Stimulated activated CD8-positive, alpha-beta memory T cell treated with anti-CD3 and anti-CD28 coated beads, Interleukin-7, amount 100 ng/mL, for 1 hour (primary cell): Measurements from ENCODE around the gene SH3TC2.

Experiments used
- DNase-seq, 2 donors: peaks; one replicate each; pipeline ENCODE4 v3.0.0-alpha.2; 2020; ENCODE audit warnings: low read depth in 2 of 2

The SH3TC2 gene

DNA sequence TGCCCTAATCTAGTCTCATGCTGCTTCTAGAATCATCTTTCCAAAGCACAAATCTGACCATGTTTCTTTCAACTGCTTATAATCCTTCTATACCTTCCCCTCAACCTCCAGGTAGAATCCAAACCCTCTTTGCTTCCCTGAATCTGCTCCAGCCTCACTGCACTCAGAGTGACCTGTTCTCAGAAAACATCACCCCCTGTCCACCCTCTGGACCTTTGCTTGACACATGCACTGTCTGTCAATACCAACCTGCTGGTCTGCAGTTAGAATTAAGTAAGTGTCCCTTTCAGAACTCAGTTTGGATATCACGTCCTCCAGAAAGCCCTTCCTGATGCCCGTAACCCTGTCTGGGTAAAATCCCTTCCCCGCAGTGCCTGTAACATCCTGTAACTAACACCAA, 63.1 kb downstream of the SH3TC2 start:
- DNase-seq: no peak

DNA sequence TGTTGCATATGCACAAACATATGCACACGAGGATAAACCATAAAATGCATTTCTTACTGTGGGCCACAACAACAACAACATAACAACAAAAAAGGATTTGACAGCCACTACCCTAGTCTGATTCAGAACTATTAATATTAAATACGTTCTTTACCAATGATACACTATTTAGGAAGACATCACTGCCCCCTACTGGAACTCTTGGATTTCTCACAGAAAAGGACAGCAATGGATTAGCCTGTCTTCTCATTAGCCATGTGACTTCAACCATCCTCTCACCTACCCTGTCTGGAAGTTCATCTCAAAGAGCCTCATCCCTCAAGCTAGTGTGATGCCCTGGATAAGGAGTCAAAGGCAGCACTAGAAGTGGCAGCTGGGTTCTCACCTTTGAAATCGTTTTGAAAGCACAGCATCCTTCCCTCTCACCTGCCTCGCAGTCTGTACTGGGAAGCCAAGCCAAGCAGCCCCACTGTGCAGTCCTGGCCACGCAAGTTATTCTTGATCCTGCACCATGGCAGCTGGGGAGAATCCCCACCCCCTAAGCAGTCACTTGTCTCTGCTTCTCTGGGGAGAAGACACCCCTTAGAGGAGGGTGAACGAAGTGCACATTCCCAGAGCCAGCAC, 64.6 kb downstream of the SH3TC2 start:
- no peak for DNase-seq

DNA sequence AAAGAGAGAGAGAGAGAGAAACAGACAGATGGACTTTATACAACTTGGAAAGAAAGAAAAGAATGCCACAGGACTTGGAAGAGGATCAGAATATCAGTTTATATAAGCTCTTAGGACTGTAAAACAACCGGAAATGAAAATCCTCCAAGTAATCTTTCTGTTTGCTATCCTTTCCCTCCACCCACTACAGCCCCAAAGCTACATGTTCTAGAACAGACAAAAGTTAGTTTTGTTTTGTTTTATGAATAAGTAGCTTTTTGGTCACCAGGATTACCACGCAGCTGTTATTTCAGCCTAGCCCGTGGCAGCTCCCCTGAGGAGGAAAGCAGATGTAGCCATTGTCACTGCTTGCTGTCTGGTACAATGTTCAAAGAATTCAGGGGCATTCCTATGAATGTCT, 66.6 kb downstream of the SH3TC2 start:
- no peak for DNase-seq

DNA sequence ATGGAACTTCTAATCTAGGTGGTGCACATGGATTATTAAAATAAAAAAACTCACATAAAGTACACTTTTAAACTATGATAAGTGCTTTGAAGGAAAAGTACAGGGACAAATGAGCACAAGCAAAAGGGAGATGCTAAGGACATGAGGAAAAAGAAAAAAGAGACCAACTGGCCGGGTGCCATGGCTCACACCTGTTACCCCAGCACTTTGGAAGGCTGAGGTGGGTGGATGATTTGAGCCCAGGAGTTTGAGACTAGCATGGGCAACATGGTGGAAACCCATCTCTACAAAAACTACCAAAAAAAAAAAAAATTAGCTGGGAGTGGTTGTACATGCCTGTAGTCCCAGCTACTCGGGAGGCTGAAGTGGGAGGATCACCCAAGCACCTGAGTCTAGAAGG, 67.1 kb downstream of the SH3TC2 start:
- no peak for DNase-seq

DNA sequence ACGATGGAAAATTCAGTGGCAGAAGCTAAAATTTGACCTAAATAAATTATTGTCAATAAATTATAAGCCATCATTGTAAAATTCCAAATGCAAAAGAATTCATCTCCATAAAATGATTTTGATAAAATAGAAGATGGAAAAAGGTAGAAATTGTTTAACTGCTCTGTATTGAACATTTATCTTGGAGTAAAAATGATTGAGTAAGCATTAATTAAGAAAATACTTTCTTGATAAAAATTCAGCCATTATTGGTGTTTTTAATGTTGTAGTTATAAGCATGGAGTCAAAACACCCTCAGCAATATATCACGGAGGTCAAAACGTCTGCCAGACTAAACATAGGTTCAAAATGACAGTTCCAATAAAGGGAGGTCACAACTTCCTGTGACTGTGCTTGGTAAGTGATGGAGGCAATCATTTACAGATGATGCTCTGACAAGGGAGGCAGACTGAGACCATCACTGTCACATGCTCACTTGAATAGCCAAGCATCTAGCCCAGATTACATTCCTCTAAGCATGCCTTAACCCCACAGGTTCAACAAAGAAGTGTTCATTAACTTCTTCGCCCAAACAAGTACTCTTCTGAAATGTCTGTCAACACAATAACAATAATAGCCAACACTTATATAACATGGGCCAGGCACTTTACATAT, 69.5 kb downstream of the SH3TC2 start:
- DNase-seq: no peak

DNA sequence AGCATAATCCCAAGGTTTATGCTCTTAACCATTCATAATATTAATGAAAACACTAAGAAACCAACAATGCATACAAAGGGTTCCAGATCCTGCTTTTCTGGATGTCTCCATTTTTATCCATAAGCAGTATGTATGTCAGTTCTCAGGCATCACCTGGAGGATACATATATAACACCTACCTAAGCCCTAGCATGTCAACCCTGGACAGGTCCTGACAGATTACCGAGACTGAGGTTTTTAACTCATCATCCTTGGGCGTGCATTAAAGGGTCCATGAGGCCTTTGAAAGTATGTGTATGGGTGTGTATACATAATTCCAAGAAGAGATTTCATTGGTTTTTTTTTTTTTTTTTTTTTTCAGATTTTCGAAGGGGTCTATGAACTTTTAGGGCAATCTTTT, 70.6 kb downstream of the SH3TC2 start:
- DNase-seq: no peak

DNA sequence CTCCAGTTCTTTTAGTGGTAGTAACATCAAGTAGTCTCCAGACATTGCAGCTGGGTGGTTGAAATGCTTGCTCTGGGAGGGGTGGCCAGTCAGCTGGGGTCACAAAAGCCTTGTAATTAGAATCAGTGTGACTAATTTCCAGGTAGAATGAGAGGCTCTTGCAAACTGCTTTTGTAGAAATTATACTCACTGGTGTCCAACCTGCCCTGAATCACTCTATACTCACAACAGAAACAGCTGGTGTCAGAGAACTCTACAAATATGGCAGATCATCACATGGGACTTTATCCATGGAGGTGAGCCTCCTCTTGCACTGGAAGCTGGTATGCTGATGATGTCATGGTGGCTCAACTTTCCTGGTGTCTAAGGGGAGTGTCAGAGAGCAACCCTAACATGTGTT, 71.3 kb downstream of the SH3TC2 start:
- no peak for DNase-seq

DNA sequence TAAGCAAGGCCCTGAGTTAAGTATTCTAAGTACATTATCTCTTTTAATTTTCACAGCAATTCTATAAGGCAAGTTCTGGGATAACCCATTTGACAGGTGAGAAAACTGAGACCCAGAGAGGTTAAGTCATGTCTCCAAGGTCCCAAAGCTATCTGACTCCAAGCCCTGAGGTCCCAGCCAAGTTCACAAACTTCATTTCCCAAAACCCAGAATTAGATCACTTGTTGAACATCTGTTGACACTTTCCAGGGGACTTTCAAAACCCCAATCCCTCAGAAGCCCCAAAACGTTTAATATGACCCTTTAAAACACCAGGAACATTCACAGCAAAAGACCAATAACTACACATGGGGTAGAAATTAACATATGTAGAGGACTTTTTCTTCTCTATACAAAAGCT, 72.0 kb downstream of the SH3TC2 start:
- DNase-seq: no peak

DNA sequence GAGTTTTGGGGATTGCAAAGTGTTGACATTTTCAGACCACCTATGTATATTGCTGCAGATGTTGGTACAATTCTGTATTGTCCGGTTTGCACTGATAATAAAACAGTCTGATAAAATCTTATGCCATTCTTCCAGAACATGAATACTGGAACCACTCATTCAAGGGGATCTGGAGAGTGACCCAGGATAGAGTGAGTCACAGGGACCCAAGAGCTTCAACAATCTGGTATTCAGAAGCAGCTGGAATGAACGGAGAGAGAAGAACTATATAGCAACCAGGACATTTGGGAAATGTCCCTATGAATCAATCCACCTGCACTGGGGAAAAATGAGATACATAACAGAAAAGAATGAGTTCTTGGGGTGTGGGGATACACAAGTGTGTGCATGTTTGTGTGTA, 73.3 kb downstream of the SH3TC2 start:
- no peak for DNase-seq

DNA sequence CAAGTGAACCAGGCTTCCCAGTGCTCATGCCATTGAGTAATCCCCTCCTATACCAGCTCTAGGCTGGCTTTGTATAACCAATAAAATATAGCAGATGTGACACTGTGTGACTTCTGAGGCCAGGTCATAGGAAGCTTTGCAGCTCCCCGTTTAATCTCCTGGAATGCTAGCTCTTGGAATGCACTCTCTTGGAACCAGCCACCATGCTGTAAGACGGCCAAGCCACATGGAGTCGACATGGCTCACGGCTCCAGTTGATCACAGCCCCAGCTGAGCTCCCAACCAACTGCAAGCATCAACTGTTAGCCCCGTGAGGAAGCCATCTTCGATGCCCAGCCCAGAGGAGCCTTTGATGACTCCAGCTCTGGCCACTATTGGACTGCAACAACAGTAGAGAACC, 74.5 kb downstream of the SH3TC2 start:
- DNase-seq: no peak

DNA sequence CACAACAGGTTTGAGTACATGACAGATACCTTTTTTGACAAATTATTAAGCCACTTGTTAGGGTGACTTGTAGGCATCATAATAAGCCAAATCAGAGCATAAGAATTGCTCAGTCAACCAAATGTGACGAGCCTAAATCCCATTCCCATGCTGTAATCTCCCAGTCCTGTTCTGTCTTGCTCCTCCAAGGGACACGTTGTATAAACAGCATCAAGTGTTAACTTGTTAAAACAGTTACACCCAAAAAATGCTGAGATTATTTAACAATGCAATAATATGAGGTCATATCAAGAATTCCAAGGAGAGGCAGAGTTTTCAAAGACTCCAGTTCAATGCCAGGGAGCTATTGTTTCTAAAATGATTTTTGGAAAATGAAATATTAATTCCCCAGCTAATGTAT, 76.2 kb downstream of the SH3TC2 start:
- no peak for DNase-seq

DNA sequence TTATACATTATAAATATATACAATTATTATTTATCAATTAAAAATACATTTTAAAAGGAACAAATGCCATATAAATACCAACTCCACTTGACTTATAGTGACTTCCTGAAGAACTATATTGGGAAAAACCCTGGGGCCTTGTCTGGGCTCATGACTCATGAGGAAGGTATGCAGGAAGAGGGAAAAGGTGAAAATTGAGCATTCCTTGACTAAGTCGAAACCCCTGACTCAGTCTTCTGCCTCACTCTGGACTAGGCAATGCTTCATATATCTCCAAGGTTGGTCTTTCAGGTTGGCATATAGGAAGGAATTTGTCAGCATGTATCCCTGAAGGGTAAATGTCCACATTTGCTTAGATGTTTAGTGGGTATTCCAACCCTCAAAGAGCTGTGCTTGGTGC, 78.5 kb downstream of the SH3TC2 start:
- no peak for DNase-seq

DNA sequence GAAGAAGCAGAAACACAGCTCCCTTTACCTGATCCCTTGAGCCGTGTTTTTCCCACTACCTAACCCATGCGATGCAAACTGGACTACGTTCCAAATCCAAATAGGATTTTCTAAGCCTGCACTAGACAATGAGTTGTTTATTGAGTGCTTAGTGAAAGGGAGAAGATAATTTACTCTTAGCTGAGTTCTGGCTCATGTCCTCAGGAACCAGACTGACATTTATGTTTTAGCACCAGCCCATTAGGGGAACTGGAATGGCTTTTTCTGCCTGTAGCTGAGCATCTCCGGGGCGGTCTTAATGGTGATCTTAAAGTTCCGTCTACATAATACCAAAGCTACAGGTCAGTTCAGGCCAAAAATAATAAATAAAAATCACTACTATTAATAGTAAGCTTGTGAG, 81.5 kb downstream of the SH3TC2 start:
- DNase-seq: no peak

DNA sequence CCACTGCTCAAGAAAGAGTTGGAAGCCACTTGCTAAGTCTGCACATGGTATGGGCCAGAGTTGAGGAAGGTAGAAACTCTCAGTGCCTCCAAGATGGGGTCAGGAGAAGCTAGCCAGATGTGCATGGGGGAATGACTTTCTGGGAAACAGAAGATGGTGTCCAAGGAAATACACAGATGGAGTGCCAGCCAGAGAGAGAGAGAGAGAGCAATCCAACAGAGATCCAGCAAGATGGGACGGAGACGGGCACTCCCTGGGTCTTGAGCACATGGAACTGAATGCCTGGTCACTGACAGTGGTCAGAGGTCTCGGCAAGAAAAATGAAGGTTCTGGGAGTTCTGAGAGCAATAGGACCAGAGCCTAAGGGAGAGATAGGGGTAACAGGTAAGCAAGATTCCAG, 82.1 kb downstream of the SH3TC2 start:
- DNase-seq: no peak

DNA sequence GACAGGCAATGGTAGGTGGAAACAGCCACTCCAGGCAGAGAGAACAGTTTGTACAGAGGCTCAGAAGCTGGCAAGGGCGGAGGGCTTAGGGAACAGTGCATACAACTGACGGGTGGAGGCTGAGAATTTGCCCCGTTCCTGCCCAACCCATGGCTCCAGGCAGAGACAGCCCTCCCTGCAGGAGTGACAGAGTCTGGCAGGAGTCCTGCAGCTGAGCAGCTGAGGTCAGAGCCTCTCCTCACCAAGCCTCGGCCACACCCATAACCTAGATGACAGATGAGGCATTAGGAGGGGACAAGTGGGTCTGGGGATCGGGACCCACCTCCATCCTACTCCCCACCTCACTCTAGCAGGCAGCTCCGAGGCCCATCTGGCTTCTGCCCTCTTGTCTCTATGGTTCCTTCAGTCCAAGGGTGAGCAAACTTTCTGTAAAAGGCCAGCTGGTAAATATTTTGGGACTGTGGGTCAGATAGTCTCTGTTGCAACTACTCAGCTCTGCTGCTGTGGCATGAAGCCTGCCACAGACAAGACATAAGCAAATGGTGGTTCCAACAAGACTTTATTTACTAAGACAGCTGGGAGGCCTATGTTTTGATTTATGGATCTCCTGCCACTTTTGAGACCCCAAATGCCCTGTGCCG, 83.7 kb downstream of the SH3TC2 start:
- DNase-seq: no peak

DNA sequence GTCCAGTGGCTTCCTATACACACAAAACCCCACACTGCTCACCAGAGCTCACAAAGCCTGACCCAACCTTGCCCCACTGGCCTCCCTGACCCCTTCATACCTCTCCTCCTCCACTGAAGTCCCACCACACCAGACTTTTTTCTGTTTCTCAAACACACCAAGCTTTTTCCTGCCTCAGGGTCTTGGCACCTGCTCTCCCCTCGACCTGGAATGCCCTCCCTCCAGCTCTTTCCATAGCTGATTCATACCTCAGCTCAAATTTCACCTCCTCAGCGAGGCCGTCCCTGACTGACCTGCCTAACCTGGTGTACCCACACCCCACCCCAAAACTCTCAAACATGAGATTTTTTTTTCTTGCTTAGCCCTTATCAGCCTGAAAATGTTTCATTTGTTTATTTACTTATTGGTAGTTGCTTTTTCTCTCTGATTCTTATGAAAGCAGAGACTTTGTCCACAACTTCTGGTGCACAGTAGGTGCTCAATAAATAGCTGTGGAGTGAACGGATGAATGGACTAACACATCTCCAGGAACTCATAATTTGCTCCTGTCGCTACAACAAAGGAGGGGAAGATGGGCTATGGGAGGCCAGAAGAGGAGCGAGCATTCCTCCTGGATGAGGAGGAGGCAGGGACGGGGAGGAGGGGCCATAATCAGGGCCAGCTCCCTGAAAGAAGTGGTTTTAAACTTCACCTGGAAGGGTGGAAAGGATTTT, 84.3 kb downstream of the SH3TC2 start:
- no peak for DNase-seq

DNA sequence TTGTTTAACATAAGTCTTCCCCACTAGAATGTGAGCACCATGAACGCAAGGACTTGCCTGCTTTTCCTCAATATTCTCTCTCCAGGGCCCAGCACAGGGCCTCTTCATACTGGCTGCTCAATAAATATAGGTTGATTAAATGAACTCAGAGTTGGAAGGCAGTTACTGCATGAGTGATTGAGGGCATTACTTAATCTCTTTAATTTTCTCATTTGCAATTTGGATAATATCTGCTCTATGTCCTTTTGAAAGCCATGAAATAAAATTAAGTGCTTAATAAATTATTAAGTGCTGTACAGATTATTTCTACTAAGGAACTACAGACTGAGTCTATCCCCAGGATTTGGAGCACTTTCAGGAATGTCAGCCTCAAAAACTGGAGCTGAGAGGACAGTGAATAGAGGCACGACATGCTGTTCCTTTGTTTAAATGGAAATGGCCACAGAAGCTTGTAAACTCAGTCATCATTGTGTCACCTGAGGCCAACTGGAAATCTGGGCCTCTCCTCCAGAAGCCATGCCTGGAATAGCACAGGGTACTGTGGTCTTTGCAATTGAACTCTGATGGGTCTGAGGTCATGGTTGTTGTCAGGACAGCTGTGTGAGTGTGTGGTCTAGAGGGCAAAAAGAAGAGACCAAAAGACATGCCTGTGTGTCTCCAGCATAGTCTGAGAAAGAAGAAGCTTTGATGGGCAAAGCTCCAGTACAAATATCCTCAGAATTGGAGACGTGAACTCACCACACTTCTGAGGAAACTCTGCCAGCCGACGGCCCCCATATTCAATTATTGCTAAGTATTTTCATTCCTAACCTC, 86.1 kb downstream of the SH3TC2 start:
- no peak for DNase-seq

DNA sequence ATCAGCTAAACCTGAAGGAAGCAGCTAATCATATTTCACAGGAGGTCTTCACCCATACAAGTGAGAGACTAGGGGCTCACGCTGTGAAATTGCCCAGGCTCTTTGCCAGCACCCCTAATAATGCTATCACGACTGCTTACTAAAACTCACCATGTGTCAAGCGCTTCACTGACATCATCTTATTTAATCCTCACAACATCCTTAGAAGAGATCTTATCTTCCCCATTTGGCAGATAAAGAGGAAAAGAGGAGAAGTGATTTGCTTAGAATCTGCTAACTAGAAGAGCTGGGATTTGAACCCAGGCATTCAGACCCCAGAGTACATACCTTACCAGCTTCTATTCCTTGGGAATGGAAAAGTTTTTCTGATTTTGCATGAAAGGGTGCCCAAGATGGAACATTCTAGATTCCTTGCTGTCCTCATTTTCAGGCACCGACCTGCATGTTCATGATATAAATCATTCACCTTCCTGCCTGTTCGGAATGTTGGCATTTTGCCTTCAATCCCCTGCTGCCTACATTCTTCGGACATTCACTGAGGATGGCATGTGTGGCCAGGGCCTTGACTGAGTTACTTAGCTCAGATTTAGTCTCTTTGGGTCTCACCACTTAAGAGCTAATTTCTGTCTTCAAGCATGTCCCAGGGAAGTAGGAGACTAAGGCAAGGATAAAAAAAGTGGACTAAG, 88.1 kb downstream of the SH3TC2 start:
- DNase-seq: no peak

DNA sequence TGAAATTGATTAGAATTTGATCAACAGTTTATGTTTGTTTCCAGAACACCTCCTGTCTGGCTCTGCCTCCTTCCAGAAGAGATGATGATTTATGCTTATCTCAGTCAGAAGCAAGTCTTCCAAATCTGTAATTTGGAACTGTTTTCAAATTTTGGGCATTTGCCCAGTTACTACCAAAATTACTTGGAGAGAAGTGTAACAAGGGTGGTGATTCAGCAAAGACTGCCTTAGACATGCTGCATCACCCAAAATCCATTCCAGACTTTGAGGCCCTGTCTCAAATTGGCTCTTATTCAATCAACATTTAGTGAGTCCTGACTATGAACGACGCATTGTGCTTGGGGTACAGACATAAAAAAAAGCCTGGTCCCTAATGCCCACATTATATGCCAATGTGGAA, 89.4 kb downstream of the SH3TC2 start:
- DNase-seq: no peak

DNA sequence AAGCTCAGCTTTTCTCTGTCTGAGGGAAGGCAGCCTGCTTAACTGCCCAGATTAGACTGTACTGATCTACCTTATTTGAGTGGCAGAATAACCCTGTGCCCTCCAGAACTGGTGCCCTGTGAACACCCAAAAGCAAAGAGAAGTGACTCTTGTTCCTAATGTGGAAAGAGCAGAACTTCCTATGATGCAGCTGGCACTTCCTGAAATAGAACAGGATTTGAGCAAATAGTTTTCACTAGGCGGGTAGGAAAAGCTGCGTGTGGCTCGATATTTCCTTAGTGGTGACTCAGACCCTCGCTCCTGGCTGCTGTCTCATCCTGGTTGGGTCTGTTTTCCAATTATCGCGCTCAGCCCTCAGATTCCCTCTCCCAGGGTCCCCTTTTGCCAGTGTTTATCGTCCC, 89.9 kb downstream of the SH3TC2 start:
- no peak for DNase-seq

DNA sequence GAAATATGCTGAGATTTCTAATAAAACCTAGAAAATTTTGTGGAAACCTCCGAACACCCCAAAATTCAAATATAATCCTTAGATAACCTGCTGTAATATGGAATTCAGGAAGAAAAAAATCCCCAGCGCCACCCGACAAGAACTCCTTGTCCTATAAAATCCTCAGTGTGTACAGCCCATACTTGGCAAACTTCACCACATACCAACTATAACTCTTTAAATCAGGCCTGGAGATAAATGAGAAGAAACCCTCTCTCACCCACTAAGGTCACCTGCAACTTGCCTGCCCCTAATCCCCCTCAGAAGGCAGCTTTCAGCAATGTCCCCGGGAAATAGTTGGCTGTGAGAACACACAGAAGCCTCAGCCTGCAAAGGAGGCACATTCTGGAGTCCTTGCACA, 90.5 kb downstream of the SH3TC2 start:
- no peak for DNase-seq

DNA sequence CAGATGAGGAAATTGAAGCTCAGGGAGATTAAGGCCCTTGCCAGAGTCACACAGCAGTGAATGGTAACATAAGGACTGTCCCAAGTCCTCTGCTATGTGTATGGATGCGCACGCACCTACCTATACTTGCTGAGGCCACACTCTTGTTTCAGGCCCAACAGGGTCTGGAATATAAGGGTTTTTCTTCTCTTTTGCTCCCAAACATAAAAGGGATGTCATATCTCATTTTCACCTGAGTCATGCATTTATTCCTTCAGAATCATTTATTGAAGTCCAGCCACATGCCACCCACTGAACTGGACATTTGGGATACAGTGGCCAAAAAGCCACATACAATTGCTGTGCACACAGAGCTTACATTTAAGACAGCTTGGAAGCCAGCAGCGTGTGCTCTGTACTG, 92.0 kb downstream of the SH3TC2 start:
- no peak for DNase-seq
